Measurements from ENCODE around the gene GJB1.
"Not testable (repeated sequence)": the region's sequence is repeated elsewhere in the genome, so short reads cannot be mapped to it uniquely, and the experiment has no call there.

The GJB1 gene

GRCh38 chrX:71256051-71256450, 33.0 kb downstream of the GJB1 start:
- no peak for DNase-seq (ENCODE audit: low spot score)

GRCh38 chrX:71256856-71257255, 33.8 kb downstream of the GJB1 start:
- no peak for DNase-seq (ENCODE audit: low spot score)

- DNase-seq (ENCODE audit: low spot score) = not testable (repeated sequence)
These were observed 45.6 kb downstream of the GJB1 start for GRCh38 chrX:71268624-71269023.

- DNase-seq (ENCODE audit: low spot score) = no peak
These were observed 46.9 kb downstream of the GJB1 start for GRCh38 chrX:71269801-71270395.

- not testable (repeated sequence) for DNase-seq (ENCODE audit: low spot score)
These were observed 49.3 kb downstream of the GJB1 start for GRCh38 chrX:71272313-71272712.

Measured in CD4-positive, alpha-beta T cell treated with Interleukin-15 for 4 hours (primary cell).